Fibroblast of lung (primary cell): Measurements from ENCODE around the gene NMNAT3.

Experiments used
- CTCF ChIP-seq, 2 donors: IDR thresholded peaks in 1 of 2; conservative IDR thresholded peaks in 1 of 2; 1 replicate in 1 of 2; 2 replicates in 1 of 2; pipeline ENCODE4 v1.5.1; 2011 to 2012; ENCODE audit warnings: low read length in 2 of 2, control low read depth in 1 of 2, inconsistent platforms in 1 of 2, low read depth in 1 of 2, mild to moderate bottlenecking in 1 of 2
- EZH2 ChIP-seq: IDR thresholded peaks from 2 replicates; pipeline ENCODE4 v1.5.1; 2012; ENCODE audit warnings: low read length, control low read depth, mild to moderate bottlenecking; ENCODE audit errors: missing control alignments

- TF ChIP-seq CTCF (conservative IDR thresholded peaks at IDR 0.05 in 1 of 2, IDR thresholded peaks at IDR 0.05 in 1 of 2; ENCODE audit: low read depth in 1 of 2, low read length in 2 of 2) (no peak), EZH2 (no peak)
Observed at GRCh38 chr3:139646512-139646911, 31.3 kb downstream of the NMNAT3 start.
